Bronchial smooth muscle cell (primary cell): ENCODE data around the gene DHX15. TPM values are rescaled to one million over a fixed set of nuclear protein-coding genes. Genes with fewer than 3 reads are reported as not detected.

ENCODE experiments used
- total RNA-seq: library from RNA; depleted of rRNA; stranded (reverse); fragments of >200 nt; gene quantifications from 2 replicates; pipeline ENCODE4 v1.2.1, GENCODE V29; 2014

Gene DHX15
- total RNA-seq, result 106 and 135 TPM in 2 replicates

GRCh38 chr4:24584211-24584850 is at the start of gene DHX15:
DHX15 (minus strand) TSS chr4:24584554; CDS start chr4:24584393, 161 bp downstream.

Other genes with a start within 250 kb of the DHX15 start
- gene SOD3, start 211.0 kb upstream of the DHX15 start, total RNA-seq, result 22.5 and 84.7 TPM in 2 replicates